ENCODE data around the gene MRPL55.

The MRPL55 gene

GRCh38 chr1:228125185-228125584 lies 16.1 kb upstream of the MRPL55 start:
- TF ChIP-seq CTCF (IDR thresholded peaks at IDR 0.05; ENCODE audit: insufficient read depth, low read length) (no peak), SPI1 (IDR thresholded peaks at IDR 0.05; ENCODE audit: borderline replicate concordance, low read depth) (no peak), POLR2AphosphoS5 (IDR thresholded peaks at IDR 0.05; ENCODE audit: low read depth) (no peak), REST (IDR thresholded peaks at IDR 0.05; ENCODE audit: insufficient replicate concordance, low read depth) (no peak), GABPA (IDR thresholded peaks at IDR 0.05; ENCODE audit: low read depth) (no peak)
- no peak overlapping the region for H3K4me3 ChIP-seq (replicated peaks; ENCODE audit: insufficient read depth, low read length)
- no peaks in the 10 kb centered on the region for H3K27me3 ChIP-seq (ENCODE audit: insufficient read depth, poor library complexity, severe bottlenecking)
- DNase-seq (ENCODE audit: low read depth in 1 of 2, low spot score in 1 of 2), result no peak
- H3K27ac ChIP-seq (replicated peaks), result no peak overlapping the region

- no peak overlapping the region for H3K27ac ChIP-seq (replicated peaks)
- H3K27me3 ChIP-seq (ENCODE audit: insufficient read depth, poor library complexity, severe bottlenecking), result no peaks in the 10 kb centered on the region
- TF ChIP-seq REST (IDR thresholded peaks at IDR 0.05; ENCODE audit: insufficient replicate concordance, low read depth), result no peak
- TF ChIP-seq SPI1 (IDR thresholded peaks at IDR 0.05; ENCODE audit: borderline replicate concordance, low read depth), result no peak
- TF ChIP-seq GABPA (IDR thresholded peaks at IDR 0.05; ENCODE audit: low read depth), result no peak
- TF ChIP-seq CTCF (IDR thresholded peaks at IDR 0.05; ENCODE audit: insufficient read depth, low read length), result no peak
- no peak for TF ChIP-seq POLR2AphosphoS5 (IDR thresholded peaks at IDR 0.05; ENCODE audit: low read depth)
- no peak for DNase-seq (ENCODE audit: low read depth in 1 of 2, low spot score in 1 of 2)
- H3K4me3 ChIP-seq (replicated peaks; ENCODE audit: insufficient read depth, low read length), result no peak overlapping the region
Measured at GRCh38 chr1:228123505-228123904, 14.4 kb upstream of the MRPL55 start.

- H3K4me3 ChIP-seq (replicated peaks; ENCODE audit: insufficient read depth, low read length), result no peak overlapping the region
- DNase-seq (ENCODE audit: low read depth in 1 of 2, low spot score in 1 of 2), result no peak
- no peaks in the 10 kb centered on the region for H3K27me3 ChIP-seq (ENCODE audit: insufficient read depth, poor library complexity, severe bottlenecking)
- no peak overlapping the region for H3K27ac ChIP-seq (replicated peaks)
- no peak for TF ChIP-seq REST (IDR thresholded peaks at IDR 0.05; ENCODE audit: insufficient replicate concordance, low read depth)
- TF ChIP-seq GABPA (IDR thresholded peaks at IDR 0.05; ENCODE audit: low read depth), result no peak
- TF ChIP-seq CTCF (IDR thresholded peaks at IDR 0.05; ENCODE audit: insufficient read depth, low read length), result no peak
- no peak for TF ChIP-seq SPI1 (IDR thresholded peaks at IDR 0.05; ENCODE audit: borderline replicate concordance, low read depth)
- no peak for TF ChIP-seq POLR2AphosphoS5 (IDR thresholded peaks at IDR 0.05; ENCODE audit: low read depth)
Measured at GRCh38 chr1:228122921-228123441, 13.9 kb upstream of the MRPL55 start.
